ENCODE results near the gene GOLPH3.
"Not testable (repeated sequence)": the region's sequence is repeated elsewhere in the genome, so short reads cannot be mapped to it uniquely, and the experiment has no call there.

The GOLPH3 gene

GRCh38 chr5:32132757-32133156 is 41.4 kb downstream of the GOLPH3 start:
- DNase-seq = no peak

- DNase-seq = no peak
Measured at GRCh38 chr5:32131604-32132003, 42.5 kb downstream of the GOLPH3 start.

- DNase-seq = no peak
Measured at GRCh38 chr5:32130865-32131264, 43.3 kb downstream of the GOLPH3 start.

- DNase-seq = no peak
Measured at GRCh38 chr5:32129074-32129598, 45.0 kb downstream of the GOLPH3 start.

GRCh38 chr5:32127711-32128110 is 46.4 kb downstream of the GOLPH3 start:
- no peak for DNase-seq

- no peak for DNase-seq
Measured at GRCh38 chr5:32126691-32127090, 47.4 kb downstream of the GOLPH3 start.

GRCh38 chr5:32123889-32124676 is 50.0 kb downstream of the GOLPH3 start:
- DNase-seq = no peak

- DNase-seq = no peak
Measured at GRCh38 chr5:32123058-32123805, 50.9 kb downstream of the GOLPH3 start.

GRCh38 chr5:32118922-32119321 is 55.2 kb downstream of the GOLPH3 start:
- DNase-seq = not testable (repeated sequence)

- DNase-seq = no peak
Measured at GRCh38 chr5:32116574-32117313, 57.4 kb downstream of the GOLPH3 start.

GRCh38 chr5:32115985-32116384 is 58.1 kb downstream of the GOLPH3 start:
- no peak for DNase-seq

- no peak for DNase-seq
Measured at GRCh38 chr5:32110111-32110696, 63.9 kb downstream of the GOLPH3 start.

GRCh38 chr5:32109236-32109635 is 64.9 kb downstream of the GOLPH3 start:
- no peak for DNase-seq

- no peak for DNase-seq
Measured at GRCh38 chr5:32108167-32108566, 66.0 kb downstream of the GOLPH3 start.

GRCh38 chr5:32107291-32107690 is 66.8 kb downstream of the GOLPH3 start:
- no peak for DNase-seq

GRCh38 chr5:32103521-32103920 is 70.6 kb downstream of the GOLPH3 start:
- DNase-seq = no peak

GRCh38 chr5:32102254-32102986 is 71.7 kb downstream of the GOLPH3 start:
- DNase-seq = no peak

GRCh38 chr5:32100691-32101302 is 73.3 kb downstream of the GOLPH3 start:
- DNase-seq = no peak

- no peak for DNase-seq
Measured at GRCh38 chr5:32100230-32100629, 73.9 kb downstream of the GOLPH3 start.

GRCh38 chr5:32099486-32100035 is 74.6 kb downstream of the GOLPH3 start:
- no peak for DNase-seq

GRCh38 chr5:32098890-32099310 is 75.2 kb downstream of the GOLPH3 start:
- no peak for DNase-seq

Measured in GF-D8 (cell line).